Activated T-cell treated with anti-CD3 and anti-CD28 coated beads for 24 hours (primary cell): ENCODE data around the gene RXFP3.
"Not testable (repeated sequence)": the region's sequence is repeated elsewhere in the genome, so short reads cannot be mapped to it uniquely, and the experiment has no call there.

ENCODE experiments used
- DNase-seq: peaks from one replicate; pipeline ENCODE4 v3.0.0-alpha.2; 2020; ENCODE audit warnings: low read depth

The RXFP3 gene, protein sequence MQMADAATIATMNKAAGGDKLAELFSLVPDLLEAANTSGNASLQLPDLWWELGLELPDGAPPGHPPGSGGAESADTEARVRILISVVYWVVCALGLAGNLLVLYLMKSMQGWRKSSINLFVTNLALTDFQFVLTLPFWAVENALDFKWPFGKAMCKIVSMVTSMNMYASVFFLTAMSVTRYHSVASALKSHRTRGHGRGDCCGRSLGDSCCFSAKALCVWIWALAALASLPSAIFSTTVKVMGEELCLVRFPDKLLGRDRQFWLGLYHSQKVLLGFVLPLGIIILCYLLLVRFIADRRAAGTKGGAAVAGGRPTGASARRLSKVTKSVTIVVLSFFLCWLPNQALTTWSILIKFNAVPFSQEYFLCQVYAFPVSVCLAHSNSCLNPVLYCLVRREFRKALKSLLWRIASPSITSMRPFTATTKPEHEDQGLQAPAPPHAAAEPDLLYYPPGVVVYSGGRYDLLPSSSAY

DNA sequence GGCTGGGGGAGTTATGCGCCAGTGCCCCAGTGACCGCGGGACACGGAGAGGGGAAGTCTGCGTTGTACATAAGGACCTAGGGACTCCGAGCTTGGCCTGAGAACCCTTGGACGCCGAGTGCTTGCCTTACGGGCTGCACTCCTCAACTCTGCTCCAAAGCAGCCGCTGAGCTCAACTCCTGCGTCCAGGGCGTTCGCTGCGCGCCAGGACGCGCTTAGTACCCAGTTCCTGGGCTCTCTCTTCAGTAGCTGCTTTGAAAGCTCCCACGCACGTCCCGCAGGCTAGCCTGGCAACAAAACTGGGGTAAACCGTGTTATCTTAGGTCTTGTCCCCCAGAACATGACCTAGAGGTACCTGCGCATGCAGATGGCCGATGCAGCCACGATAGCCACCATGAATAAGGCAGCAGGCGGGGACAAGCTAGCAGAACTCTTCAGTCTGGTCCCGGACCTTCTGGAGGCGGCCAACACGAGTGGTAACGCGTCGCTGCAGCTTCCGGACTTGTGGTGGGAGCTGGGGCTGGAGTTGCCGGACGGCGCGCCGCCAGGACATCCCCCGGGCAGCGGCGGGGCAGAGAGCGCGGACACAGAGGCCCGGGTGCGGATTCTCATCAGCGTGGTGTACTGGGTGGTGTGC lies at the start of gene RXFP3:
Gene RXFP3, plus strand, starts transcription at position 6 of the 636 bp plus-strand sequence. Its CDS starts 355 bp downstream, at position 361.
- no peak for DNase-seq

DNA sequence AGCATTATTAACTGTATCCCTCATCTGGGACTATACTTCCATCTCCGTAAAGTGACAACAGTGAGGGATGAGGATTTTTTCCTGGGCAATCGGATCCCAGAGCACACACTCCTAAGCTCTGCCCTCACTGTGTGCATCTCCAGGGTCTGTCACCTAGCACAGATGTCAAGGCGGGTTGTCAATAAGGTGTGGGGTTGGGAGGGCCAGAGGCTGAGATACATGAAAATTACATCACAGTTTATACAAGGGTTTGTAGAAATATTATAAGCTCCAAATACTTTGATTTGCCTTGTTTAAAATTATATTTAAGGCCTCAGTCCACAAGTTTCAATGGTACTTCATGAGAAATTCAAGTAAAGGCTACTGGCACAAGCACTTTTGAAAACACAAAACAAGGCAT lies 48.9 kb upstream of the RXFP3 start:
- DNase-seq = no peak

DNA sequence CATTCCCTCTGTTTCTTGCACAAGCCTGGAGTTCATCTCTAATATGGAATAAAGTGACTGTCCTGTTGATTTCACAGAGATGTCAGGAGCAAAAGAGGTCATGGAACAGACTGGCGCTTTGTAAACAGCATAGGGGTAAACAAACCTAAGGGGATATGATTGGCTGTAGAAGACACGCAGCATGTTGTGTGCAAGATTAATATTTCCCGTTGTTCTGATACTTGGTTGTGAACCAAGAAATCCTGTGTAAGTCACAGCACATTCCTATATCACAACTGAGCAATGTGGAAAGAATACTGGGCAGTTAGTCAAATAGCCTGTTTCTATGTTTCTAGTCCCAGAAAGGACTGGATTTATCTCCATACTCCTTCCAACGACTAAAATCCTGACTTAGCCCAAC lies 47.6 kb upstream of the RXFP3 start:
- DNase-seq = no peak

DNA sequence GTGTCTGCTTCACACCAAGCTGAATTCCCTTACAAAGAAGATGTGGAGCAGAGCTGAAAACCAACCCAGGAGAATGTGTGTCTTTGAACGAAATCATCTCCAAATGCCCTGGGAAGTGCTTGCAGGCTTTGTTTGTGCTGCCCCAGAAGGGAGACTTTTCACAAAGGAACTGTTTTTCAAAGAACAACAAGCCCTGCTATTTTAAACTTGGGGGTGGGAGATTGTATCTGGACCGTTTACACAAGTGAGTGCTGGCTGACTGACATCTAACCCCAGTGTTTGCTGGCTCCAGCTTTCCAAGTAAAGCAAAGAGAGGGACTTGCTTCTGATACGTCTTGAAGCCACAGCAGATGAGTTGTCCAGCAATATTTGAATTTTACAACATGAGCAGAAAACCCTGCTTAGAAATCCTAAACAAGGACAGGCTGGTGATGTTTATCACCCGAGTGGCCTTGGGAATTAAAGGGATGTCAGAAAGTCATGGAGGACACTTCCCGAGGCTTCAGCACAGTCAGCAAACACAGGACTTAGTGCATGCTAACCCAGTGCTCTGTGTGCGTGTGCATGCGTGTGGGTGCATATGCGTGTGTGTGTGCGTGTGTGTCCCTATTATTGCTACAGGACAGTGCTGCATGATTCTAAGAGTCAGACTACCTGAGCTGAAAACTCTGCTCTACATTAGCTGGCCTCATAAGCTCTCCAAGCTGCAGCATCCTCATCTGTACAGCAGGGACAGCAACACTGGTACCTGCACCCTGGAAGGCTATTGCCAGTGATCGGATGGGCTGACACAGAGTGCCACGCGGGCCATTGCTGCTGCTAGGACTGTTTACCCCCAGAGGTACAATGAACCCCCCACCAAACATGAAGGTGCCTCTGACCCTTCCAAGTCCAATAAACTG lies 45.8 kb upstream of the RXFP3 start:
- no peak for DNase-seq

DNA sequence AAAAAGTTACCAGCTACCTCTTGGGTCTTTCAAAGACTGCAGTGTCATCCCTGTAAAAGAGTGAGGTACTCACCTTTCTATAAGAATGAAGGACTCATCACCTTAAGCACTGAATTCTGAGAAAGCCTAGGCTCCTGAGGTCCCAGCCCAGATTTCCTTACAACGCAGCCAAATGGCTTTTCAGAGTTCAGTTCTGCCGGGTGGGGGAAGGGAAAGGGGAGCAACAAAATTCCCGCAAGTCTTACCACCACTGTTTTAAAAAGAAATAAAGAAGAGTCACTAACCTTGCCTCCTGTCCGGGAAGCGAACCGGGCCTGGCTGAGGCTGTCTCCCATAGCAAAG lies 44.8 kb upstream of the RXFP3 start:
- DNase-seq = no peak

DNA sequence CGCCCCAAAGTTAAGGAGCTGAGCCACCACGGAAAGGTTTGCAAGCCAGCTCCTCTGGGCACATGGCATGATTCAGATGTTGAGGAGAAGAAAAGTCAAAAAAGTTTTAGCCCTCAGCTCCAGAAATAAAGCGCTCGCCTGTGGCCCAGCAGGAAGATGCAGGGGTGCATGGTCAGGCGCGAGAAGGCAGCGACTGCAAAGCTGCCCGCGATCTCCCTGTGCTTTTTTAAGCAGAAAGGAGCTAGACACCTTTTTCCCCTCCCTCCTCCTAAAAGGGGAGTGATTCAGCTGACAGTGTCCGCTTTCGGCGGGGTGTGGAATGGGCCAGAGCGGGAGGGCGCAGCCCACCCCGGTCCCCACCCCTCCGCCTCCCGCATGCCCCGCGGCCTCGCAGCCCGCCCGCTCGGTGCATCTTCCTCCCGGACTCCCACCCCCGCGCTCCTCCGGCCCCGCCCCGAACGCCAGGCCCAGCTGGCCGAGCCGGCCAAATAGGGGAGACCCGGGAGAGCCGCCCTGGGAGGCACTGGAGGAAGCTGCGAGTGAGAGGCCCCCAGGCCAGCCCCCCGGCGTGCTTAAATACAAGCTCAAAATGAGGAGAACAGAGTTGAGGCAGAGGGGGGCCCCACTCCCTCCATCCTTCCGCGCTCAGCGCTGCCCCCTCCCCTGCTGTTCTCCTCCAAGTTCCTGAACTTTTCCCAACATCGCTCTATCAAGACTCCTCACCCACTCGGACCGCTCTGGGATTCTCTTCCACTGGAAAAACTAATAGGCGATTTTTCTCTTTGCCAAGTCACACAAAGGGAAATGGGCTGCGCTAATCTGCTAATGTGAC lies 44.2 kb upstream of the RXFP3 start, which contains the start of gene ADAMTS12:
Gene ADAMTS12, minus strand, starts transcription at position 203 of the 832 bp plus-strand sequence. Its CDS starts 134 bp downstream, at position 69.
- no peak for DNase-seq

DNA sequence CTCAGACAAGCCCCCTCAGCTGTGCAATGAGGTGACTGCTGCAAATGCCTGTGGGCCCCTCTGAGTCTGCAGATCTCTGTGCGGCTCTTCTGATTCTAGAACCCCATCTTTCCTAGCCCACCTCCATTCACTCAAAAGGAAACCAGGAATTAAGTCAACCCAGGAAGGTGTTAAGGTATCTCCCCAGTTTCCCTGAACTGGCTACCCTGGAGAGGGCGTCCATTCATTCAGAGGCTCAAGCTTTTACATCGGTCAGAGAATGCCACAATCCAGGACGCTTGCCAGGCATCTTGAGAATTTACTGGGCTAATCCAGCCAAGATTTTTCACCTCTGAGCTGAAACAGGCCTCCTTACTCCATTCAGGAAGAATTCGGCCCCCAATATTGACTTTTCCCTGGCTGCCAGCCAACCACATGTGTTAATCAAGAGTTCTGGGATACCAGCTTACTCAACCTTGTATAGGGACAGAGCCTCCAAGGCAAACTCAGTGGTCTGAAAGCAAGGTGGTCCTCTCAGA lies 43.5 kb upstream of the RXFP3 start:
- no peak for DNase-seq

DNA sequence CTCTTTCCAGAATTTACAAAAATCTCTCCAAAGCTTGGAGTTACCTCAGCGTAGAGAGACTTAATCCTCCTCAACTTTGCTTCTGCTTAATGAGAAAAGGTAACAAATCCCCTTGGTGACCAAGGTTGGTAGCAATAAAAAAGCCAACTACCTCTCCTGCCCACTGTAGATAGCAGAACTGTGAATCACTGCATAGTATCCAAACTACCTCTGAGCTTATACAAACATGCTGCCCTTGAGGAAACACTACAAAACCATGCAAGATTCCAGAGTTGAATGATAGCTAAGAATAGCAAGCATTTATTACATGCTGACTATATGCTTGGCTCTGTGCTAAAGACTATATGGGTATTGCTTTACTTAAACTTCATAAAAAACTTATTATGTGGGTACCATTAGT lies 41.6 kb upstream of the RXFP3 start:
- no peak for DNase-seq

DNA sequence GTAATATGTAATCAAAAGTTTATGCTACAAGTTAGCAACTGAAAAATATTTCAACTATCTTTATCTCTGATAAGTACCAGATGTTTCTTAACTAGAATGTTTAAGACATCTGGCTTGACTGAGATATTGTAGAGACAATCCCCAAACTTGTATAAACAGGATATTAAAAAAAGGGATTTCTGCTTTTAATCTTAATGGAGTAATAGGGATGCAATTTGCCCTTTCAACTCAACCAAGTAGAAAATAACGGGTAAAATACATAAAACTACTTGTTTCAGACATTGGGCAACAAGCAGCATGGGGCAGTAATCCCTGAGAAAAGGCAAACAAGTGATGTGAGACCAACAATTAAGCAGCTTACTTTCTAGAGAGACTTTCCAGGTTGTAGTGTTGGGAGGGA lies 35.0 kb upstream of the RXFP3 start:
- no peak for DNase-seq

DNA sequence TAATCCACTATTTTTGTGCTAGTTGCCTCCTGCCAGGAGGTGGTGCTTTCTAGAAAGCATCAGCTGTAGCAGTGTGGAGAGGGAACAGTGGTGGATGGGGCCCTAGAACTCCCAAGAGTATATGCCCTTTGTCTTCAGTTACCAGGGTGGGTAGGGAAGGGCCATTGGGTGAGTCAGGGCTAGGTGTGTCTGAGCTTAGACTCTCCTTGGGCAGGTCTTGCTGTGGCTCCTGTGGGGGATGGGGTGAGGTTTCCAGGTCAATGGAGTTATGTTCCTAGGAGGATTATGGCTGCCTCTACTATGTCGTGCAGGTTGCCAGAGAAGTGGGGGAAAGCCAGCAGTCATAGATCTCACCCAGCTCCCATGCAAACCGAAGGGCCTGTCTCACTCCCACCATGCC lies 33.1 kb upstream of the RXFP3 start:
- no peak for DNase-seq

DNA sequence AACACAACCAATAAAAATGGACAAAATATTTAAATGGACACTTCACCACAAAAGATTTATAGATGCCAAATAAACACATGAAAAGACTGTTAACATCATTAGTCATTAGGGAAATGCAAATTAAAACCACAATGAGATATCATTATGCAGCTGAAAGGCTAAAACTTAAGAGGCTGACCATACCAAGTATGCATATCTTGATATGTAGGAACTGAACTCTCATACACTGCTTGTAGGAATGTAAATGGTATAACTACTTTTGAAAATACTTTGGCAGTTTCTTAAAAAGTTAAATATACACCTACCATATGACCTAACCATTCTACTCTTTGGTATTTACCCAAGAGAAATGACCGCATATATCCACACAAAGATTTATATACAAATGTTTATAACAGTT lies 30.8 kb upstream of the RXFP3 start:
- no peak for DNase-seq

DNA sequence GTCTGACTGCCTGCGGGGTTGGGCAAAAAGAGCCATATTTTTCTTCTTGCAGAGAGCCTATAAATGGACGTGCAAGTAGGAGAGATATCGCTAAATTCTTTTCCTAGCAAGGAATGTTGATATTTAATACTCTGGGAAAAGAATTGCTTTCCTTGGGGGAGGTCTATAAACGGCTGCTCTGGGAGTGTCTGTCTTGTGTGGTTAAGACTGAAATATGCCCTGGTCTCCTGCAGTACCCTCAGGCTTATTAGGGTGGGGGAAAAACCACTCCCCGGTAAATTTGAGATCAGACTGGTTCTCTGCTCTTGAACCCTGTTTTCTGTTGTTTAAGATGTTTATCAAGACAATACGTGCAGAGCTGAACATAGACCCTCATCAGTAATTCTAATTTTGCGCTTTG lies 29.9 kb upstream of the RXFP3 start:
- DNase-seq = not testable (repeated sequence)

DNA sequence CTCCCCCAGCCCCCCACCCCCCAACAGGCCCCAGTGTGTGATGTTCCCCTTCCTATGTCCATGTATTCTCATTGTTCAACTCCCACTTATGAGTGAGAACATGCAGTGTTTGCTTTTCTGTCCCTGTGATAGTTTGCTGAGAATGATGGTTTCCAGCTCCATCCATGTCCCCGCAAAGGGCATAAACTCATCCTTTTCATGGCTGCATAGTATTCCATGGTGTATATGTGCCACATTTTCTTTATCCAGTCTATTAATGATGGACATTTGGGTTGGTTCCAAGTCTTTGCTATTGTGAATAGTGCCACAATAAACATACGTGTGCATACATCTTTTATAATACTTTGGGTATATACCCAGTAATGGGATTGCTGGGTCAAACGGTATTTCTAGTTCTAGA lies 21.3 kb upstream of the RXFP3 start:
- DNase-seq = not testable (repeated sequence)

DNA sequence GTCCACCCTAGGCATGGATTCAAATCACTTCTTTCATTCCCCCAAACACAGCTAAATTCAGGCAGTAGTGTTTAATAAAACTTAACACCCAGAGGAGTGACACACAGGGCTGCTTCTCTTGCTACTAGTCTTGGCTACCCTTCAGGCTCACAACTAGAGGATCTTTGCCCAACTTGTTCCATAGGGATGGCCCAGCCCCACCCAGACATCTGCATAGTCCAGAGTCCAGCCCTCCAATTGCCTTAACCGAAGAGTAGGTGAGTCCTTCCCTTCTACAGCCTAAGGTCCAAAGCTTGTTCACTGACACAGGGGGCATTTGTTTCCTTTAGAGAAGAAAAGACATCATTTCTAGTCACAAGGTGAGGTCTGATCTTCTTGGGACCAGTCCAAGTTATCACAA lies 15.2 kb upstream of the RXFP3 start:
- no peak for DNase-seq

DNA sequence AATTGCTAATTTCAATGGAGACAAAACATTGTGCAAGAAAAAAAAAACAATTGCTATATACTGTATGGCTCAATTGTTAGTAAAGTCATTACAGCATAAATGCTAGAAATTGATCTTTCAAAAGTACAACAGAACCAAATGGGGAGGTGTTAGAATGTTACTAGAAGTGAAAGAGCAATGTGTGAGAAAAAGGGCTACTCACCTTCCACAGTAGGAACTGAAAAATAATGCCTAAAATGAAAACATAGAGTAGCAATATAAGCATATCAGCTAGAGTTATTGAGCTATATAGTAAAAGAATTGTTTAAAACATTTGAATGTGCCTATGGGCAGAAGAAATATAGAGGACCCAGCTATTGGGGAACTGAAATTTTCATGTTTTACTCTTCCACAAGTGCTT lies 10.9 kb upstream of the RXFP3 start:
- DNase-seq = no peak

DNA sequence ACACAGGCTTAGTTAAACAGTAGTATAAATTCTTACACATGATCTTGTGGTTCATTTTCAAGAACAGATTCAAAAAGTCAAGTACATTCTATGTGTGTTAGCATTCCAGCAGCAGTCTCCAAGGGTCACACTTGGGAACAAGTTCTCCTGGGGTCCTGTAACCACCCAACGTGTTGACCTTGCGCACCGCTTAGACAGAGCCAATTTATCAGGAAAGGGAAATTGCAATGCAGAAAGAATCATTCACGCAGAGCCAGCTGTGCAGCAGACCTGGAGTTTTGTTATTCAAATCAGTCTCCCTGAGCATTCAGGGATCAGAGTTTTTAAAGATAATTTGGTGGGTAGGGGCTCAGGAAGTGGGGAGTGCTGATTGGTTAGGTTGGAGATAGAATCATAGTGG lies 8.5 kb upstream of the RXFP3 start:
- DNase-seq = no peak

DNA sequence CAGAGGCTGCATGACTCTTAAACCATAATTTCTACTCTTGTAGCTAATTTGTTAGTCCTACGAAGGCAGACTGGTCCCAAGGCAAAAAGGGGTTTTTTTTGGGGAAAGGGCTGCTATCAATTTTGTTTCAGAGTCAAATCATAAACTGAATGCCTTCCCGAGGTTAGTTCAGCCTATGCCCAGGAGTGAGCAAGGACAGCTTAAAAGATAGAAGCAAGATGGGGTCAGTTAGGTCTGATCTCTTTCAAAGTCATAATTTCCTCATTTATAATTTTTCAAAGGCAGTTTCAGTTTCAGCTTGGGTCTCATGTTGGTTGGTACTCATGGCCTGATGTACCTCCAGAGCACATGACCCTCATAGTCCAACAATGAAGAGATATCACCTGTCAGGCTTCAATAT lies 7.9 kb upstream of the RXFP3 start:
- no peak for DNase-seq

DNA sequence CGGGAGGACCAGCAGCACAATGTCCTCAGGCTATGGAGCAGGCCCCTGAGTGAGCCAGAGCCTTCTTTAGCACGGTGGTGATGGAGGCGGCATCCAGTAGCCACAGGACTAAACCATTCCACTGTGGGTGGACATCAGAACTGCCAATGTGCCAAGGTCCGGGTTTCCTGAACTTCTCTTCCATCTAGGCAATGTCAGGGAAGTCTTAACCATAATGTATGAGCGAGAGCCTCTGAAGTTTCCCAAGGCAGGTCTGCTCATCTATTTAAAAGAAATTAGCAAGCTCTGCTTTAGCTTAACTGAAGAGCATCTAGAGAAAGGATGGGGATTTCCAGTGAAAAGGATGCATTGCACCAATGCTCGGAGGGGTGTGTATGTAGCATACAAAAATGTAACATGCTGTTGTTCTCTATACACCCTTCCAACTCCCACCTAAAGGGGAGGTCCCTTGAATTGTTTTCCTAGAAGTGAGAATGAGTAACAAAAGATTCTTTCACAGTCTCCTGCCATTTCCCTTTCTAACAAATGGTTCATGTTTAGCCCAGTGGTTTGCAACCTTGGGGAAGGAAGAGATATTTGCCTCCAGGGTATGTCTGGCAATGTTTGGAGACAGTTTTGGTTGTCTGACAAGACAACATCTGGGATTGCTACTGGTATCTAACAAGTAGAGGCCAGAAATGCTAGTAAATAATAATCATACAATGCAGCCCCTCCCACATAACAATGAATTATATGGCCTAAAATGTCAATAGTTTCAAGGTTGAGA lies 6.1 kb upstream of the RXFP3 start:
- no peak for DNase-seq

DNA sequence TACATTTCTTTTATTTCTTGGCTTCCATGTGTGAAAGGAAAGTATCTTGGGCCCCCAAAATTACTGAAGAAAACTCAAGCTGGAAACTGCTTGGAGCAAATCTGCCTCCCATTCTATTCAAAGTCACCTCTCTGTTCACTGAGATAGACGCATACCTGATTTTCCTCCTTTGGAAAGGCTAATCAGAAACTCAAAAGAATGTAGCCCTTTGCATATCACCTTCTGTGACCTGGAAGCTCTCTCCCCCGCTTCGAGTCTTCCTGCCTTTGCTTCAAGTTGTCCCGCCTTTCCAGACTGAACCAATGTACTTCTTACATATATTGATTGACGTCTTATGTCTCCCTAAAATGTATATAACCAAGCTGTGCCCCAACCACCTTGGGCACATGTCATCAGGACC lies 5.0 kb upstream of the RXFP3 start:
- DNase-seq = no peak

DNA sequence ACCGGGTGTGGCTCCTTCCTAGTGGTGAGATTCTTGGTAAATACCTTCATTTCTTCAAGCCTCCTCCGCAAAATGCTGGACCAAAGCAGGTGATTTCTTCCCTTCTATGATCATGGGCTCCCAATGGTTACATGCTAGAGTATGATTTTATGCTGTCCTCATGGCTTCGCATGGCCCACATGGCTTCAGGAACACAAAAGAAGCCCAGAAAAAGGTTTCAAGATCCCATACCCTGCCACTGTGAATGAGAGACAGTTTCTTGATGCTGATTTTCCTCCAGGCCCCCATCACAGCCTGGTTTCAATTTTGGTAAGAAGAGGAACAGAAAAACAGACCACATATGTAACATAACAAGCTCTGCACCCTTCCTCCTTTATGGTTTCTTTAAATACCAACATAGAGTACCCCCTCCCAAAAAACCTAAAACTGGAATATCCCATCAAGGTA lies 2.4 kb upstream of the RXFP3 start:
- no peak for DNase-seq

DNA sequence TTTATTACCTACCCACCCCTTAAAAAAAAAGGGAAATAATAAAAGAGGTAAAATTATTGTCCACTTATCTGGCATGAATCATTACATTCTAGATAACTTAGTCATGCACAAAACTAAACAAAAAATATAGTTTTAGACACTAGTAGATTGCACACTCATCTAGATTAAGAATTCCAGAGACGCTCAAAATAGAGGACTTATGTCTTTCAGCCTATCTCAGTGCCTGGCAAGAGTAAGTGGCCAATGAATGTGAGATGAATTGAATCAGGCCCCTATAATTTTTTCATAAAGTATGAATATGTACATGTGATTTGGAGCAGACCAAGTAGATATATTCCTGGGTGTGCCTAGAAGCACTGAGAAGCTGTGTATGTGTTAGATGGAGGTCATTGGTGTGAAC lies 2.0 kb upstream of the RXFP3 start:
- no peak for DNase-seq
